Erythroblast (primary cell): ENCODE data around the gene ECE2.

Experiments
- DNase-seq, 2 experiments: peaks; one replicate each; lab custom pipeline; 2025; lab: John Stamatoyannopoulos, UW
- GATA1 ChIP-seq: IDR thresholded peaks from 2 replicates; pipeline ENCODE4 v1.6.1; 2011; ENCODE audit warnings: low read depth, mild to moderate bottlenecking, control low read depth, low read length, moderate library complexity
- POLR2A ChIP-seq: IDR thresholded peaks from 2 replicates; pipeline ENCODE4 v1.6.1; 2011; ENCODE audit warnings: mild to moderate bottlenecking, low read length

ECE2 gene

GRCh38 chr3:184235381-184236032 lies 40.3 kb upstream of the ECE2 start:
- DNase-seq = no peak
- no peak for TF ChIP-seq POLR2A
- TF ChIP-seq GATA1 = no peak

DNA sequence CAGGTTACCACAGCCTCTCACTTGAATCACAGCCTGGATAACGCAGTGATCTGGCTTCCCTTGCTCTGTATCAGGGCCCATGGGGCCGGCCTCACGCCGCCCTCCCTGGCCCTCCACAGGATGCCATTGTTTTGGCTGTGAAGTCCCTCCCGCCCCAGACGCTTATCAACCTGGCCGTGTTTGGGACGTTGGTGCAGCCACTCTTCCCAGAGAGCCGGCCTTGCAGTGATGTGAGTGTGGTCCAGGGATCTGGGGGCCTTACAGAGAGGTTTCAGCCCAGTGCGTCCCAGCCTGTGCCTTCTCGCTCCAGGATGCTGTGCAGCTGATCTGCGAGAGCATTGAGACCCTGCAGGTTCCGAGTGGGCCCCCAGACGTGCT lies 39.8 kb upstream of the ECE2 start:
- DNase-seq = no peak
- TF ChIP-seq POLR2A (no peak), GATA1 (no peak)

DNA sequence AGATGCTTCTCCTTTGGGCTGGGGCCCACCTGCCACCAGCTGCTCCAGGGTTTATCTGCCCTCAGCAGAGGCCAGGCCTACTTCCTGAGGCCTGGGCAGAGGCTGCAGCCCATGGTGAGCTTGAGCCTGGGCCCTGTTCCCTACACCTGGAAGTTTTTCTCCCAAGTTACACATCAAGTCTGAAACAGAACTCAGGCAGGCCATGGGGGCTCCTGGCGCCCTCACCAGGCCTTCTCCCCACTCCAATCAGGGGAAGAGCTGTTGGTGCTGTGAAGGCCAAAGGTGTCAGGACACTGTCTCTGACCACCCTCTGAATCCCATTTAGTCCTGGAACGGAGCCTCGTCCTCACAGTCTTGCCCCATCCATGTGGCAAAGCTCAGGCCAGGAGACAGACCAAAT lies 39.2 kb upstream of the ECE2 start:
- TF ChIP-seq GATA1 (no peak), POLR2A (no peak)
- no peak for DNase-seq

DNA sequence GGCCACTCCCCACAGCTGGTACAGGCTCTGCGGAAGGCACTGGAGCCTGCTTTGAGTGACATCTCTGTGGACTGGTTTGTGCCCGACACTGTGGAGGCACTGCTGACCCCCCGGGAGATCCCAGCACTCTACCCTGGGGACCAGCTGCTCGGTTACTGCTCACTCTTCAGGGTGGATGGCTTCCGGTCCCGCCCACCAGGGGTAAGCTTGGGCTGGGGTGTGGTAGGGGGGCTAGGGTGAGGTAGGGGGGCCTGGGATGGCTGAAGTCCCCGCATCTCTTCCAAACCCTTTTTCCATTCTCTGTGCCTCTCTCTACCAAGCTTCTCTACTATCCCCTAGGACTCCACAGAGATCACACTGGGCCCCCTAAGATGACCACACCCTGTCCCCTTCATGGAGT lies 38.6 kb upstream of the ECE2 start:
- DNase-seq = no peak
- no peak for TF ChIP-seq GATA1
- no peak for TF ChIP-seq POLR2A

DNA sequence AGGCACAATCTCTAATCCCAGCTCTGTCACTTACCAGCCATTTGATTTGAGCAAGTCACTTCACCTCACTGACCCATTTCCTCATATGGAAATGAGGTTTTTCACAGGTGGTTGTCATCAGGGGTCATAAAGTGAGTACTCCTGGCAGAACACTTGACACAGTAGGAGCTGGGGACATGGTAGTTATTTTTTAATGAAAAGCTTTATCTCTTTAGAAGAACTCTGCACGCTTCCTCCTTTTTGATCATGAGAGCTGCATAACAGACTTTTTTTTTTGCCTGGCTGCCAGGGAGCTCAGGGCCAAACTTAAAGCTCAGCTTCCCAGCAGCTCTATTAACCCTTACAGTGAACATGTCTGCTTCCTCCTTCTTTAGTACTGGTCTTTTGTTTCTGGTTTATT lies 38.0 kb upstream of the ECE2 start:
- no peak for DNase-seq

GRCh38 chr3:184238246-184238818 lies 37.5 kb upstream of the ECE2 start:
- DNase-seq = no peak
- no peak for TF ChIP-seq POLR2A
- no peak for TF ChIP-seq GATA1

More for the DNA sequence above, 38.0 kb upstream of the ECE2 start:
- no peak for TF ChIP-seq POLR2A
- TF ChIP-seq GATA1 = no peak

- no peak for DNase-seq
- TF ChIP-seq GATA1 (no peak), POLR2A (no peak)
Measured at GRCh38 chr3:184239221-184239620, 36.6 kb upstream of the ECE2 start.

DNA sequence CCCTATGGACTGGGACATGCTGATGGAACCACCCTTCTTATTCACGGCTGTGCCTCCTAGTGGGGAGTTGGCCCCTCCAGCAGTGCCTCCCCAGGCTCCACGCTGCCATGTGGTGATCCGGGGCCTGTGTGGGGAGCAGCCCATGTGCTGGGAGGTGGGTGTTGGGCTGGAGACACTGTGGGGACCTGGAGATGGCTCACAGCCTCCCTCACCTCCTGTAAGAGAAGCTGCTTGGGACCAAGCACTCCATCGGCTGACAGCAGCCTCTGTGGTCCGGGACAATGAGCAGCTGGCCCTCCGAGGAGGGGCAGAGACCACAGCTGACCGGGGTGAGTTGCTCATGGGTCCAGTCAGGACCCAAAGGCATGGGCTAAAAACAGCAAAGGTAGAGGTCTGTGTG lies 36.1 kb upstream of the ECE2 start:
- DNase-seq = no peak
- TF ChIP-seq POLR2A (no peak), GATA1 (no peak)

- TF ChIP-seq POLR2A = no peak
- no peak for TF ChIP-seq GATA1
- peak; percentile 27 to 34 for DNase-seq
Measured at GRCh38 chr3:184240384-184241140, 35.3 kb upstream of the ECE2 start.

GRCh38 chr3:184241141-184241446 lies 34.7 kb upstream of the ECE2 start:
- DNase-seq = no peak
- TF ChIP-seq GATA1 (no peak), POLR2A (peak; percentile 7)

GRCh38 chr3:184241447-184242296 lies 34.1 kb upstream of the ECE2 start:
- no peak for TF ChIP-seq POLR2A
- TF ChIP-seq GATA1 = no peak
- peak; percentile 57 to 68 for DNase-seq

DNA sequence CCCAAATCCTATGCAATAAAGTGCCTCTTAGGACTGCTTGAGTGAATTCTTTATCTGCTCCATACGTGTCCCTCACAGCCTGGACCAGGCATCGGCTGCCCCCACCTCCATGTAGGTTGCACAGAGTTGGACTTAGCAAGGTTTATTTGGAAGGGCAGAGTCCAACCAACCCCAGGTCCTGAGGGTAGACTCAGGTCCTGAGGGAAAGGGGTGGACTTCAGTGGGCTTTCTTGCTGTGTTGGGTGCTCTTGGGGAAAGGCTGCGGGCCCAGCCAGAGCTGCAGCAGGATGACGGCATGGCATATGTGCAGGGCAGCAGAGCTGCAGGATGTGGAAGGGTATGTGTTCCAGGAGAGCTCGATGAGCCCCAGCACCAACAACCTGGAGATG lies 33.5 kb upstream of the ECE2 start:
- DNase-seq = no peak
- no peak for TF ChIP-seq POLR2A
- no peak for TF ChIP-seq GATA1

DNA sequence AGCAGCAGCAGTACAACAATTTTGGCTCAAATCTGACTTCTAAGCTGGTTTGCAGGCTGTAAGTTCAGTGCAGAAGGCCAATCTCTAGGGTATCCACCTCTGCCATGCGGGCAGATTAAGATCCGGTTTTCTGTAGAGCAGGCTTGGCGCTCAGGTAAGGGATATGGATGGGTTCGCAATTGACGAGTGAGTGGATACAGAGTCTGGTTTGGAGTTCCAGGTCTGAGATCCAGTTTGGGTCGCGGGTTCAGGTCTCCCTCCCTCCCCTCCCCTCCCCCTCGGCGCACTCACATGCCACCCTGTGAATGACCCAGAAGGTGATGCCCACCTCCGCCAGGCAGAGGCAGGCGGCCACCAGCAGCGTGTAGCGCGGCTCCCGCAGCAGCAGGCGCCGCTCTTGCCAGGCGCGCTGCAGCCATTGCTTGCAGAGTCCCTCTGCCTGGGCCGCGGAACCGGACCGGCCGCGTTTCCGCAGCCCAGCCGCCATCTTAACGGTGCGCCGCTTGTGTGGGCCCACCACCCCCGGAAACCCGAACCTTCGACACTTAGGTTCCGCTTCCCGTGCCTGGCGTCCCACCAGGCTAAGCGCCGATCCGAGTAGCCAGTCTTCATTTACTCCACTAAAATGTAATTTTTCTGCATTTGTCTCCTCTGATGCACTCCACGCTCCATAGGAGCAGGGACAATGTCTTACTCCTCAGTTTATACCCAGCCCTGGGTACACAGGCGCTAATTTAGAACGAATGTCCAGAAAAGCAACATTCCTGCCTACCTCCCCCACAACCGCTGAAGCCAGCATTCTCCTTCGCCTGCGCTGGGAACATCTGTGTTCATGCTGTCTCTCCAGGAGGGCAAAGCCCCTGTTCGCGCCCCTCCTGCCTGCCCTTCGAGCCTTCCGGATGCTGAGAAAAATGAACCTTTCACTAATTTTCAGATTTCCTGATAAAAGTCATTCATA lies 27.1 kb upstream of the ECE2 start, which contains the start of gene ALG3:
TSS of gene ALG3 (minus strand) at position 509 of the 958 bp plus-strand sequence. CDS start at position 487, 22 bp downstream.
- peak; percentile 94 to 96 for DNase-seq
- peak; percentile 79 for TF ChIP-seq POLR2A
- TF ChIP-seq GATA1 = no peak
